ENCODE measurements around the gene IDH3A. TPM values are rescaled to one million over a fixed set of nuclear protein-coding genes. Genes with fewer than 3 reads are reported as not detected.

IDH3A gene
- total and polyA plus RNA-seq, 11 donors = 158 to 471 (median 290) TPM

DNA sequence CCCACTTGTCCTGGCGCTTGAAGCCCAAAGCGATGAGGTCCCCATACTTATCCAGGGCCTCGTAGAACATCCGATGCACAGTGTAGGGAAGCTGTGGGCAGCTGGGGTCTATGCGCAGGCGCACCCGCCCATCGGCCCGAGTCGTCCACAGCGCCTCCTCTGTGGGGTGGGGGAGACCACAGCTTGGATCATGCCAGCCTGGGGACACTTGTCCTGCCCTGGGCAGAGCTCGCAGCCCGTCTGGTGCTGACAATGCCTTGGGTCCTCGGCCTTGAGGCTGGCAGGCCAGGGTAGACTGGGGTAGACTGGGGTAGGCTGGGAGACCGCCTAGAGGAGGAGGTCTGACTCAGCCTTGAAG lies 45.4 kb downstream of the IDH3A start:
- H3K27ac ChIP-seq = no peak overlapping the region
- ATAC-seq (peak in 1 of 4 donors; percentile 7), DNase-seq (peak in 2 of 5 donors; percentile 14 to 37)
- no peaks in the 10 kb centered on the region for H3K27me3 ChIP-seq
- no peak overlapping the region for H3K4me3 ChIP-seq
- WGBS, 4 donors = 88 to 95% (median 93%) methylated on average over 6 to 15 of the region's 15 CpGs
- no peaks in the 10 kb centered on the region for H3K36me3 ChIP-seq
- no peaks in the 10 kb centered on the region for H3K4me1 ChIP-seq
- intact Hi-C loops (cut with DNase I) = loop anchor here in 5 of 10 donors (2.0 to 10.0 kb wide), 6 partner anchors 38 to 230 kb away; partner anchors contain the start of genes ACSBG1 (in 1 of the 5) and CIB2 (in 1 of the 5)
- peaks cover 0 to 5% (median 0%) of the 10 kb centered on the region in 12 donors for H3K9me3 ChIP-seq
- TF ChIP-seq, protein P1, sequence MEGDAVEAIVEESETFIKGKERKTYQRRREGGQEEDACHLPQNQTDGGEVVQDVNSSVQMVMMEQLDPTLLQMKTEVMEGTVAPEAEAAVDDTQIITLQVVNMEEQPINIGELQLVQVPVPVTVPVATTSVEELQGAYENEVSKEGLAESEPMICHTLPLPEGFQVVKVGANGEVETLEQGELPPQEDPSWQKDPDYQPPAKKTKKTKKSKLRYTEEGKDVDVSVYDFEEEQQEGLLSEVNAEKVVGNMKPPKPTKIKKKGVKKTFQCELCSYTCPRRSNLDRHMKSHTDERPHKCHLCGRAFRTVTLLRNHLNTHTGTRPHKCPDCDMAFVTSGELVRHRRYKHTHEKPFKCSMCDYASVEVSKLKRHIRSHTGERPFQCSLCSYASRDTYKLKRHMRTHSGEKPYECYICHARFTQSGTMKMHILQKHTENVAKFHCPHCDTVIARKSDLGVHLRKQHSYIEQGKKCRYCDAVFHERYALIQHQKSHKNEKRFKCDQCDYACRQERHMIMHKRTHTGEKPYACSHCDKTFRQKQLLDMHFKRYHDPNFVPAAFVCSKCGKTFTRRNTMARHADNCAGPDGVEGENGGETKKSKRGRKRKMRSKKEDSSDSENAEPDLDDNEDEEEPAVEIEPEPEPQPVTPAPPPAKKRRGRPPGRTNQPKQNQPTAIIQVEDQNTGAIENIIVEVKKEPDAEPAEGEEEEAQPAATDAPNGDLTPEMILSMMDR (IDR thresholded peaks at IDR 0.05) = no peak
- TF ChIP-seq POLR2A (IDR thresholded peaks at IDR 0.05) = no peak

- TF ChIP-seq, protein P1 (IDR thresholded peaks at IDR 0.05) = peak; percentile 51 to 74 (median 64)
- TF ChIP-seq POLR2A (IDR thresholded peaks at IDR 0.05) = no peak
- intact Hi-C loops (cut with DNase I) = loop anchor here in 9 of 10 donors (1.0 to 10.0 kb wide), 11 partner anchors 37 to 233 kb away; partner anchors contain the start of genes CIB2 (in 4 of the 9) and ACSBG1 (in 1 of the 9)
- WGBS, 4 donors = 28 to 39% (median 32%) methylated on average over 7 of the region's 7 CpGs
- Histone ChIP-seq H3K4me1 (no peaks in the 10 kb centered on the region), H3K27ac (no peak overlapping the region), H3K36me3 (no peaks in the 10 kb centered on the region), H3K27me3 (no peaks in the 10 kb centered on the region), H3K9me3 (peaks cover 0 to 5% (median 0%) of the 10 kb centered on the region in 12 donors), H3K4me3 (no peak overlapping the region)
- peak in 2 of 5 donors; percentile 28 to 67 for DNase-seq
- peak; percentile 79 to 86 (median 80) for ATAC-seq
Measured at GRCh38 chr15:78195735-78196201, 46.6 kb downstream of the IDH3A start.

DNA sequence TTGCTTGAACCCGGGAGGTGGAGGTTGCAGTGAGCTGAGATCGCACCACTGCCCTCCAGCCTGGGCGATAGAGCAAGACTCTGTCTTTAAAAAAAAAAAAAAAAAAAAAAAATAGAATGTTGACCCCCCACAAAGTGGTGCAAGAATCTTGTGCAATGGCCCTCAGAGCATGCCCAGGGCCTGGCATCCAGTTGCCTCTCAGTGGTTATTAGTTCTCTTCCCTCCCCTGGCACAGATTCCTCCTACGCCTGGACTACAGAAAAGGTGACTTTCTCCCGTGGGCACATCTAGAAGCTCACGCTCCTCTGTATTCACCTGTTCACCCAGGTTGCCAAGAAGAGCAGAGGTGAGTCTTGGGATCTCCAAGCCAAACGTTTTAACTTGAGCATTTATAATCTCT lies 48.5 kb downstream of the IDH3A start:
- Histone ChIP-seq H3K27ac (no peak overlapping the region), H3K36me3 (no peaks in the 10 kb centered on the region), H3K4me3 (no peak overlapping the region), H3K4me1 (peaks cover 0 to 3% (median 0%) of the 10 kb centered on the region in 12 donors), H3K27me3 (no peaks in the 10 kb centered on the region), H3K9me3 (no peaks in the 10 kb centered on the region)
- TF ChIP-seq, protein P1 (IDR thresholded peaks at IDR 0.05) = no peak
- no peak for TF ChIP-seq POLR2A (IDR thresholded peaks at IDR 0.05)
- DNase-seq (peak in 1 of 5 donors; percentile 3), ATAC-seq (no peak)
- intact Hi-C loops (cut with DNase I) = loop anchor here in 9 of 10 donors (2.0 to 10.0 kb wide), 10 partner anchors 35 to 235 kb away; partner anchors contain the start of genes CIB2 (in 4 of the 9) and ACSBG1 (in 1 of the 9)
- 65 to 78% (median 76%) methylated on average over 7 of the region's 7 CpGs for WGBS, 4 donors

DNA sequence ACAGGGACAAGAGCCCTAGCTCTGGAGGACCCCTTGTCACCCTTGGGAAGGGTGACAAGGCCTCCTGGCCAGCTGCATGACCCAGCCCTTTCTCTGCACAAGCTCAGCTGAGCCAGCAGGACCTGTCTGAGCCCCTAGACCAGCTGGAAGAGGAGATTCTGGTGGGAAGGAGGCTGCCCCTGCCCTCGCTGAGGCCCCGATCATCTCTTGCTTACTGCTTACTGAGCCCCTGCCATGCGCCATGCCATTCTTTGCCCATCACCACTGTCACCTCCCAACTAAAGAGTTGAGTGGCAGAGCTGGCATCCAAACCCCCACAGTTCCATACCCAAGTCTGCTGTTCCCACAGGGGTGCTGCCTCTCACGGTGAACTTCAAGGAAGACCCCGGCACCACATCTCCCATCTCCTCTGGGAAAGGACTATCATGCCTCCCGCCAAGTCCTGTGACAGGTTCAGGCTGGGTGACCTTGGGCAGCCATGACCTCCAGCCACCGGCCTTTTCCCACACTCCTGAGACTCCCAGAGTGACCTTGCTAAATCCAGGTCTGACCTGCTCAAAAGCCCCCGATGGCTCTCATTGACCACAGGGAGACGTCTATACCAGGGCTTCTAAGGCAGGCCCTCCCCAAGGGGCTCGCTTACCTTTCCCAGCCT lies 51.2 kb downstream of the IDH3A start:
- Histone ChIP-seq H3K27ac (no peak overlapping the region), H3K9me3 (no peaks in the 10 kb centered on the region), H3K4me3 (no peak overlapping the region), H3K4me1 (peaks cover 0 to 30% (median 16%) of the 10 kb centered on the region in 12 donors), H3K36me3 (no peaks in the 10 kb centered on the region), H3K27me3 (no peaks in the 10 kb centered on the region)
- ATAC-seq (no peak), DNase-seq (no peak)
- TF ChIP-seq, protein P1 (IDR thresholded peaks at IDR 0.05) = no peak
- no peak for TF ChIP-seq POLR2A (IDR thresholded peaks at IDR 0.05)
- WGBS, 4 donors = 91 to 94% (median 92%) methylated on average over 10 of the region's 10 CpGs
- intact Hi-C loops (cut with DNase I) = loop anchor here in 1 of 10 donors (2.0 kb wide), 1 partner anchor 40 kb away; no protein-coding TSS in a partner anchor
